Fibroblast of lung (primary cell): ENCODE data around the gene KRTCAP2.

Experiments used
- EZH2 ChIP-seq: IDR thresholded peaks from 2 replicates; pipeline ENCODE4 v1.5.1; 2012; ENCODE audit warnings: low read length, control low read depth, mild to moderate bottlenecking; ENCODE audit errors: missing control alignments
- TF ChIP-seq, protein P1 (sequence below), 2 donors: IDR thresholded peaks in 1 of 2; conservative IDR thresholded peaks in 1 of 2; 1 replicate in 1 of 2; 2 replicates in 1 of 2; pipeline ENCODE4 v1.5.1; 2011 to 2012; ENCODE audit warnings: low read length in 2 of 2, control low read depth in 1 of 2, inconsistent platforms in 1 of 2, low read depth in 1 of 2, mild to moderate bottlenecking in 1 of 2

DNA sequence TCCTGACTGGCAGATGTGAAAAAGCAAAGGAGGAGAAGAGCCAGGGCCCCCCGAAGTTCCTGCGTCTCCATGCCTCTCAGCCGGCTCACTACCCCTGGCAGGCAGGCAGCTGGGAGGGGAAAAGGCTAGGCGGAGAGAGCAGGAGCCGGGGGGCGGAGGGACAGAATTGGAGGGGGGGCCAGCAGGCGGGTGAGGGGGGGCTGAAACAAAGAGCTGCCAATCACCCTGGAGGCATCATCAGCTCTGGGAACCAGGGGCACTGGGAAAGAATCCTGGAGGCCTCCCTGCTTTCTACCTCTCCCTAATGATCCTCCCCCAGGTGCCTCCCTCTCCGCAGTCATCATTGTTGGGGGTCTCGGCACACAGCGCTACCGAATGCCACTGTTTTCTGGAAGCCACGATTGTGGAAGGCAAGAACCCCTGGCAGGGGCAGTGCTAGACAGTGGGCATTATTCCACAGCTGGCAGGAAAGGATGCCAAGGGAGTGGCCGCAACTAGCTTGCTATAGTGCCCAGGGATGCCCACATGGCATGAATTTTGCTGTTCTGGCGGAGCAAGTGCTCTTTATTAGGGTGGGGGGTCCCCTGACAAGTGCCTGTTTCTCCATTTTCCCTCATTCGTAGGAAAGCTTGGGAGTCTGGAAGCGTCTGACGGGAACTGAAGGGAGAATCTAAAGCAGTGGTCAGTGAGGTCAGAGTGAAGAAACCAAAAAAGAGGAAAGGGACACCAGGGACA lies 34.9 kb upstream of the KRTCAP2 start, which contains the start of gene THBS3:
- TF ChIP-seq, protein P1, sequence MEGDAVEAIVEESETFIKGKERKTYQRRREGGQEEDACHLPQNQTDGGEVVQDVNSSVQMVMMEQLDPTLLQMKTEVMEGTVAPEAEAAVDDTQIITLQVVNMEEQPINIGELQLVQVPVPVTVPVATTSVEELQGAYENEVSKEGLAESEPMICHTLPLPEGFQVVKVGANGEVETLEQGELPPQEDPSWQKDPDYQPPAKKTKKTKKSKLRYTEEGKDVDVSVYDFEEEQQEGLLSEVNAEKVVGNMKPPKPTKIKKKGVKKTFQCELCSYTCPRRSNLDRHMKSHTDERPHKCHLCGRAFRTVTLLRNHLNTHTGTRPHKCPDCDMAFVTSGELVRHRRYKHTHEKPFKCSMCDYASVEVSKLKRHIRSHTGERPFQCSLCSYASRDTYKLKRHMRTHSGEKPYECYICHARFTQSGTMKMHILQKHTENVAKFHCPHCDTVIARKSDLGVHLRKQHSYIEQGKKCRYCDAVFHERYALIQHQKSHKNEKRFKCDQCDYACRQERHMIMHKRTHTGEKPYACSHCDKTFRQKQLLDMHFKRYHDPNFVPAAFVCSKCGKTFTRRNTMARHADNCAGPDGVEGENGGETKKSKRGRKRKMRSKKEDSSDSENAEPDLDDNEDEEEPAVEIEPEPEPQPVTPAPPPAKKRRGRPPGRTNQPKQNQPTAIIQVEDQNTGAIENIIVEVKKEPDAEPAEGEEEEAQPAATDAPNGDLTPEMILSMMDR (conservative IDR thresholded peaks at IDR 0.05 in 1 of 2, IDR thresholded peaks at IDR 0.05 in 1 of 2; ENCODE audit: low read depth in 1 of 2, low read length in 2 of 2) = no peak
- TF ChIP-seq EZH2 = no peak
